ENCODE results near the gene SATB2. TPM values are rescaled to one million over a fixed set of nuclear protein-coding genes. Genes with fewer than 3 reads are reported as not detected.

Gene SATB2
- total RNA-seq, 1 experiment from 2014 or later, result 22.1 TPM

DNA sequence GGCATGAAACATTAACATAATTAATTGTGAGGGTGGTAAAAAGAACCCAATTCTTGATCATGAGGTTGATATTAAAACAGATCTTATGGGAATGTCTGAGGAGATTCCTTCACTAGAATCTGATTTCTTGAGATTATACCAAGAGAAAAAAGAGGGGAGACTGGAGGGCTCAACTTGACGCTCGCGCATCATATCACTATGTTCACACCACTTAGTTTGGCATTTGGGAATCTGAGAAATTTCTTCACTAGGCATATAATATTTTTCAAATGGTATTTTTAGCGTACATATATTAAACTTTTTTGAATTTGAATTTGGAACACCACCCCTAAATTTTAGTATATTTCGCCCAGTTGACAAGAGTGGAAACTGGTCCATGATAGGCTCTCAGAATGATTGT lies 140.1 kb downstream of the SATB2 start:
- Mint-ChIP-seq H3K27me3 (ENCODE audit: low read depth) (no peaks in the 10 kb centered on the region), H3K4me3 (no peak overlapping the region), H3K9me3 (no peaks in the 10 kb centered on the region), H3K4me1 (peaks cover 5% of the 10 kb centered on the region), H3K27ac (no peak overlapping the region), H3K36me3 (no peaks in the 10 kb centered on the region)
- ChIA-PET CTCF (no interaction called here), POLR2A (no interaction called here)
- ATAC-seq, result no peak
- no peak for DNase-seq (ENCODE audit: low spot score)
- TF ChIP-seq, protein P1, sequence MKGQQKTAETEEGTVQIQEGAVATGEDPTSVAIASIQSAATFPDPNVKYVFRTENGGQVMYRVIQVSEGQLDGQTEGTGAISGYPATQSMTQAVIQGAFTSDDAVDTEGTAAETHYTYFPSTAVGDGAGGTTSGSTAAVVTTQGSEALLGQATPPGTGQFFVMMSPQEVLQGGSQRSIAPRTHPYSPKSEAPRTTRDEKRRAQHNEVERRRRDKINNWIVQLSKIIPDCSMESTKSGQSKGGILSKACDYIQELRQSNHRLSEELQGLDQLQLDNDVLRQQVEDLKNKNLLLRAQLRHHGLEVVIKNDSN (CRISPR knock-in tag; IDR thresholded peaks at IDR 0.05), result no peak
- TF ChIP-seq, protein P2, sequence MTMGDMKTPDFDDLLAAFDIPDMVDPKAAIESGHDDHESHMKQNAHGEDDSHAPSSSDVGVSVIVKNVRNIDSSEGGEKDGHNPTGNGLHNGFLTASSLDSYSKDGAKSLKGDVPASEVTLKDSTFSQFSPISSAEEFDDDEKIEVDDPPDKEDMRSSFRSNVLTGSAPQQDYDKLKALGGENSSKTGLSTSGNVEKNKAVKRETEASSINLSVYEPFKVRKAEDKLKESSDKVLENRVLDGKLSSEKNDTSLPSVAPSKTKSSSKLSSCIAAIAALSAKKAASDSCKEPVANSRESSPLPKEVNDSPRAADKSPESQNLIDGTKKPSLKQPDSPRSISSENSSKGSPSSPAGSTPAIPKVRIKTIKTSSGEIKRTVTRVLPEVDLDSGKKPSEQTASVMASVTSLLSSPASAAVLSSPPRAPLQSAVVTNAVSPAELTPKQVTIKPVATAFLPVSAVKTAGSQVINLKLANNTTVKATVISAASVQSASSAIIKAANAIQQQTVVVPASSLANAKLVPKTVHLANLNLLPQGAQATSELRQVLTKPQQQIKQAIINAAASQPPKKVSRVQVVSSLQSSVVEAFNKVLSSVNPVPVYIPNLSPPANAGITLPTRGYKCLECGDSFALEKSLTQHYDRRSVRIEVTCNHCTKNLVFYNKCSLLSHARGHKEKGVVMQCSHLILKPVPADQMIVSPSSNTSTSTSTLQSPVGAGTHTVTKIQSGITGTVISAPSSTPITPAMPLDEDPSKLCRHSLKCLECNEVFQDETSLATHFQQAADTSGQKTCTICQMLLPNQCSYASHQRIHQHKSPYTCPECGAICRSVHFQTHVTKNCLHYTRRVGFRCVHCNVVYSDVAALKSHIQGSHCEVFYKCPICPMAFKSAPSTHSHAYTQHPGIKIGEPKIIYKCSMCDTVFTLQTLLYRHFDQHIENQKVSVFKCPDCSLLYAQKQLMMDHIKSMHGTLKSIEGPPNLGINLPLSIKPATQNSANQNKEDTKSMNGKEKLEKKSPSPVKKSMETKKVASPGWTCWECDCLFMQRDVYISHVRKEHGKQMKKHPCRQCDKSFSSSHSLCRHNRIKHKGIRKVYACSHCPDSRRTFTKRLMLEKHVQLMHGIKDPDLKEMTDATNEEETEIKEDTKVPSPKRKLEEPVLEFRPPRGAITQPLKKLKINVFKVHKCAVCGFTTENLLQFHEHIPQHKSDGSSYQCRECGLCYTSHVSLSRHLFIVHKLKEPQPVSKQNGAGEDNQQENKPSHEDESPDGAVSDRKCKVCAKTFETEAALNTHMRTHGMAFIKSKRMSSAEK (CRISPR knock-in tag; IDR thresholded peaks at IDR 0.05; ENCODE audit: borderline replicate concordance), result no peak
- TF ChIP-seq TP53 (CRISPR knock-in tag; IDR thresholded peaks at IDR 0.05) (no peak), CREM (CRISPR knock-in tag; IDR thresholded peaks at IDR 0.05) (no peak), SP1 (CRISPR knock-in tag; conservative IDR thresholded peaks at IDR 0.05) (no peak), FOXJ3 (CRISPR knock-in tag; IDR thresholded peaks at IDR 0.05; ENCODE audit: borderline replicate concordance) (no peak), MYBL2 (CRISPR knock-in tag; IDR thresholded peaks at IDR 0.05) (no peak), RORB (CRISPR knock-in tag; IDR thresholded peaks at IDR 0.05) (no peak), ATF1 (CRISPR knock-in tag; IDR thresholded peaks at IDR 0.05) (no peak)
- TF ChIP-seq, protein P3, sequence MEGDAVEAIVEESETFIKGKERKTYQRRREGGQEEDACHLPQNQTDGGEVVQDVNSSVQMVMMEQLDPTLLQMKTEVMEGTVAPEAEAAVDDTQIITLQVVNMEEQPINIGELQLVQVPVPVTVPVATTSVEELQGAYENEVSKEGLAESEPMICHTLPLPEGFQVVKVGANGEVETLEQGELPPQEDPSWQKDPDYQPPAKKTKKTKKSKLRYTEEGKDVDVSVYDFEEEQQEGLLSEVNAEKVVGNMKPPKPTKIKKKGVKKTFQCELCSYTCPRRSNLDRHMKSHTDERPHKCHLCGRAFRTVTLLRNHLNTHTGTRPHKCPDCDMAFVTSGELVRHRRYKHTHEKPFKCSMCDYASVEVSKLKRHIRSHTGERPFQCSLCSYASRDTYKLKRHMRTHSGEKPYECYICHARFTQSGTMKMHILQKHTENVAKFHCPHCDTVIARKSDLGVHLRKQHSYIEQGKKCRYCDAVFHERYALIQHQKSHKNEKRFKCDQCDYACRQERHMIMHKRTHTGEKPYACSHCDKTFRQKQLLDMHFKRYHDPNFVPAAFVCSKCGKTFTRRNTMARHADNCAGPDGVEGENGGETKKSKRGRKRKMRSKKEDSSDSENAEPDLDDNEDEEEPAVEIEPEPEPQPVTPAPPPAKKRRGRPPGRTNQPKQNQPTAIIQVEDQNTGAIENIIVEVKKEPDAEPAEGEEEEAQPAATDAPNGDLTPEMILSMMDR (IDR thresholded peaks at IDR 0.05), result no peak
- TF ChIP-seq, protein P4, sequence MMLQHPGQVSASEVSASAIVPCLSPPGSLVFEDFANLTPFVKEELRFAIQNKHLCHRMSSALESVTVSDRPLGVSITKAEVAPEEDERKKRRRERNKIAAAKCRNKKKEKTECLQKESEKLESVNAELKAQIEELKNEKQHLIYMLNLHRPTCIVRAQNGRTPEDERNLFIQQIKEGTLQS (CRISPR knock-in tag; conservative IDR thresholded peaks at IDR 0.05), result no peak
- TF ChIP-seq, protein P5, sequence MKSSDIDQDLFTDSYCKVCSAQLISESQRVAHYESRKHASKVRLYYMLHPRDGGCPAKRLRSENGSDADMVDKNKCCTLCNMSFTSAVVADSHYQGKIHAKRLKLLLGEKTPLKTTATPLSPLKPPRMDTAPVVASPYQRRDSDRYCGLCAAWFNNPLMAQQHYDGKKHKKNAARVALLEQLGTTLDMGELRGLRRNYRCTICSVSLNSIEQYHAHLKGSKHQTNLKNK (CRISPR knock-in tag; IDR thresholded peaks at IDR 0.05), result no peak

DNA sequence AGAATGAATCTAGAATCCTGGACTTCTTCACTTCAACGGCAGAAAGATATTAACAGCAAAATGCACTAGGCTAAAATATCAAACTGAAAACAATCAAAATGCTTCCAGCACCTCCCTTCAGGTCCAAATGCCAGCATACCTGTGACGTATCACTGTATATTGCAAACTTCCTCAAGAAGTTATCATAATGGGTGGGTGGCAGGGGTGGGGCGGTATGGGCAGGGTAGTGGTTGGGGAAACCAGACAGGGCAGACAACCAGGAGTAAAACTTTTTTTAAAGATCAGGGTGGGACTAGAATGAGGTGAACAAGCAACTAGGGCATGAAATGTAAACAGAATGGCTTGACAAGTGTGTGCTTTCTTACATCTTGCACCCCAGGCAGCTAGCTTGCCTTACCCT lies 140.9 kb downstream of the SATB2 start:
- peaks cover 5% of the 10 kb centered on the region for H3K4me1 Mint-ChIP-seq
- CTCF ChIA-PET, result no interaction called here
- H3K27ac Mint-ChIP-seq, result no peak overlapping the region
- no peak overlapping the region for H3K4me3 Mint-ChIP-seq
- no peaks in the 10 kb centered on the region for H3K9me3 Mint-ChIP-seq
- POLR2A ChIA-PET, result no interaction called here
- ATAC-seq (no peak), DNase-seq (ENCODE audit: low spot score) (no peak)
- H3K36me3 Mint-ChIP-seq, result no peaks in the 10 kb centered on the region
- no peaks in the 10 kb centered on the region for H3K27me3 Mint-ChIP-seq (ENCODE audit: low read depth)
- TF ChIP-seq ZNF317 (CRISPR knock-in tag; IDR thresholded peaks at IDR 0.05; ENCODE audit: borderline replicate concordance, low read depth), result no peak
- no peak for TF ChIP-seq ZNF396 (CRISPR knock-in tag; IDR thresholded peaks at IDR 0.05; ENCODE audit: borderline replicate concordance)
- no peak for TF ChIP-seq SMAD3 (CRISPR knock-in tag; IDR thresholded peaks at IDR 0.05; ENCODE audit: borderline replicate concordance)
- TF ChIP-seq, protein P6, sequence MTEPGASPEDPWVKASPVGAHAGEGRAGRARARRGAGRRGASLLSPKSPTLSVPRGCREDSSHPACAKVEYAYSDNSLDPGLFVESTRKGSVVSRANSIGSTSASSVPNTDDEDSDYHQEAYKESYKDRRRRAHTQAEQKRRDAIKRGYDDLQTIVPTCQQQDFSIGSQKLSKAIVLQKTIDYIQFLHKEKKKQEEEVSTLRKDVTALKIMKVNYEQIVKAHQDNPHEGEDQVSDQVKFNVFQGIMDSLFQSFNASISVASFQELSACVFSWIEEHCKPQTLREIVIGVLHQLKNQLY (CRISPR knock-in tag; IDR thresholded peaks at IDR 0.05), result no peak
- no peak for TF ChIP-seq FOXK1 (CRISPR knock-in tag; IDR thresholded peaks at IDR 0.05)
- TF ChIP-seq, protein P7, sequence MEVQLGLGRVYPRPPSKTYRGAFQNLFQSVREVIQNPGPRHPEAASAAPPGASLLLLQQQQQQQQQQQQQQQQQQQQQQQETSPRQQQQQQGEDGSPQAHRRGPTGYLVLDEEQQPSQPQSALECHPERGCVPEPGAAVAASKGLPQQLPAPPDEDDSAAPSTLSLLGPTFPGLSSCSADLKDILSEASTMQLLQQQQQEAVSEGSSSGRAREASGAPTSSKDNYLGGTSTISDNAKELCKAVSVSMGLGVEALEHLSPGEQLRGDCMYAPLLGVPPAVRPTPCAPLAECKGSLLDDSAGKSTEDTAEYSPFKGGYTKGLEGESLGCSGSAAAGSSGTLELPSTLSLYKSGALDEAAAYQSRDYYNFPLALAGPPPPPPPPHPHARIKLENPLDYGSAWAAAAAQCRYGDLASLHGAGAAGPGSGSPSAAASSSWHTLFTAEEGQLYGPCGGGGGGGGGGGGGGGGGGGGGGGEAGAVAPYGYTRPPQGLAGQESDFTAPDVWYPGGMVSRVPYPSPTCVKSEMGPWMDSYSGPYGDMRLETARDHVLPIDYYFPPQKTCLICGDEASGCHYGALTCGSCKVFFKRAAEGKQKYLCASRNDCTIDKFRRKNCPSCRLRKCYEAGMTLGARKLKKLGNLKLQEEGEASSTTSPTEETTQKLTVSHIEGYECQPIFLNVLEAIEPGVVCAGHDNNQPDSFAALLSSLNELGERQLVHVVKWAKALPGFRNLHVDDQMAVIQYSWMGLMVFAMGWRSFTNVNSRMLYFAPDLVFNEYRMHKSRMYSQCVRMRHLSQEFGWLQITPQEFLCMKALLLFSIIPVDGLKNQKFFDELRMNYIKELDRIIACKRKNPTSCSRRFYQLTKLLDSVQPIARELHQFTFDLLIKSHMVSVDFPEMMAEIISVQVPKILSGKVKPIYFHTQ (CRISPR knock-in tag; IDR thresholded peaks at IDR 0.05), result no peak
- TF ChIP-seq GTF2I (CRISPR knock-in tag; conservative IDR thresholded peaks at IDR 0.05), result no peak
- TF ChIP-seq HMGA2 (CRISPR knock-in tag; IDR thresholded peaks at IDR 0.05), result no peak
- TF ChIP-seq CREM (CRISPR knock-in tag; IDR thresholded peaks at IDR 0.05), result no peak
- TF ChIP-seq CBFB (CRISPR knock-in tag; IDR thresholded peaks at IDR 0.05; ENCODE audit: low read depth), result no peak
- TF ChIP-seq, protein P8, sequence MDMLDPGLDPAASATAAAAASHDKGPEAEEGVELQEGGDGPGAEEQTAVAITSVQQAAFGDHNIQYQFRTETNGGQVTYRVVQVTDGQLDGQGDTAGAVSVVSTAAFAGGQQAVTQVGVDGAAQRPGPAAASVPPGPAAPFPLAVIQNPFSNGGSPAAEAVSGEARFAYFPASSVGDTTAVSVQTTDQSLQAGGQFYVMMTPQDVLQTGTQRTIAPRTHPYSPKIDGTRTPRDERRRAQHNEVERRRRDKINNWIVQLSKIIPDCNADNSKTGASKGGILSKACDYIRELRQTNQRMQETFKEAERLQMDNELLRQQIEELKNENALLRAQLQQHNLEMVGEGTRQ (CRISPR knock-in tag; IDR thresholded peaks at IDR 0.05), result no peak
- TF ChIP-seq, protein P9, sequence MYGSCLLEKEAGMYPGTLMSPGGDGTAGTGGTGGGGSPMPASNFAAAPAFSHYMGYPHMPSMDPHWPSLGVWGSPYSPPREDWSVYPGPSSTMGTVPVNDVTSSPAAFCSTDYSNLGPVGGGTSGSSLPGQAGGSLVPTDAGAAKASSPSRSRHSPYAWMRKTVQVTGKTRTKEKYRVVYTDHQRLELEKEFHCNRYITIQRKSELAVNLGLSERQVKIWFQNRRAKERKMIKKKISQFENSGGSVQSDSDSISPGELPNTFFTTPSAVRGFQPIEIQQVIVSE (CRISPR knock-in tag; IDR thresholded peaks at IDR 0.05; ENCODE audit: borderline replicate concordance), result no peak
- TF ChIP-seq ZNF423 (CRISPR knock-in tag; IDR thresholded peaks at IDR 0.05), result no peak

Measured in WTC11 (cell line).